ENCODE data around the gene TOR1AIP2.
"Not testable (repeated sequence)": the region's sequence is repeated elsewhere in the genome, so short reads cannot be mapped to it uniquely, and the experiment has no call there.

TOR1AIP2 gene

GRCh38 chr1:179857009-179857408 lies 20.6 kb downstream of the TOR1AIP2 start:
- Histone ChIP-seq H3K27ac (ENCODE audit: low read length, poor library complexity, severe bottlenecking) (no peak overlapping the region), H3K4ac (ENCODE audit: low read depth in 1 of 2, low read length in 2 of 2) (no peak overlapping the region), H3K14ac (ENCODE audit: low read length in 2 of 2) (no peak overlapping the region), H3K27me3 (ENCODE audit: control insufficient read depth in 1 of 2, insufficient read depth in 1 of 2, low read length in 2 of 2) (no peaks in the 10 kb centered on the region), H3K9ac (ENCODE audit: low read length) (no peak overlapping the region), H2BK5ac (ENCODE audit: low read depth, low read length, poor library complexity, severe bottlenecking) (no peak overlapping the region), H4K8ac (ENCODE audit: low read length) (no peak overlapping the region), H2AK5ac (ENCODE audit: low read length, severe bottlenecking) (no peak overlapping the region), H3K18ac (ENCODE audit: low read depth in 1 of 2, low read length in 2 of 2) (no peak overlapping the region), H3K23ac (ENCODE audit: low read length in 2 of 2) (no peak overlapping the region), H2BK120ac (ENCODE audit: low read depth, low read length) (no peak overlapping the region), H3K4me2 (ENCODE audit: low read length, poor library complexity, severe bottlenecking) (no peak overlapping the region), H2BK15ac (ENCODE audit: low read depth, poor library complexity, severe bottlenecking) (no peak overlapping the region), H3K79me1 (replicated peaks; ENCODE audit: low read length, poor library complexity, severe bottlenecking) (peaks cover 22% of the 10 kb centered on the region), H3K36me3 (ENCODE audit: control insufficient read depth in 1 of 2, insufficient read depth in 2 of 2, low read depth in 1 of 2, low read length in 2 of 2) (peaks cover 13 to 91% of the 10 kb centered on the region in 2 experiments), H2AFZ (ENCODE audit: low read depth, low read length) (no peak overlapping the region), H4K91ac (ENCODE audit: low read length) (no peak overlapping the region), H3K9me3 (ENCODE audit: control insufficient read depth, low read length) (no peaks in the 10 kb centered on the region), H3K4me3 (ENCODE audit: insufficient read depth in 1 of 2, low read depth in 1 of 2, low read length in 2 of 2) (no peak overlapping the region), H3K4me1 (ENCODE audit: control insufficient read depth, insufficient read depth, low read depth, low read length) (no peaks in the 10 kb centered on the region), H2BK12ac (ENCODE audit: low read length in 2 of 2) (no peak overlapping the region)
- 100% methylated on average over 3 of the region's 4 CpGs for WGBS
- DNase-seq: no peak

GRCh38 chr1:179856296-179856695 lies 21.3 kb downstream of the TOR1AIP2 start:
- Histone ChIP-seq H4K8ac (ENCODE audit: low read length) (no peak overlapping the region), H3K36me3 (ENCODE audit: control insufficient read depth in 1 of 2, insufficient read depth in 2 of 2, low read depth in 1 of 2, low read length in 2 of 2) (peaks cover 13 to 91% of the 10 kb centered on the region in 2 experiments), H3K9me3 (ENCODE audit: control insufficient read depth, low read length) (no peaks in the 10 kb centered on the region), H2BK15ac (ENCODE audit: low read depth, poor library complexity, severe bottlenecking) (no peak overlapping the region), H3K79me1 (replicated peaks; ENCODE audit: low read length, poor library complexity, severe bottlenecking) (peaks cover 20% of the 10 kb centered on the region), H4K91ac (ENCODE audit: low read length) (no peak overlapping the region), H3K14ac (ENCODE audit: low read length in 2 of 2) (no peak overlapping the region), H3K4me3 (ENCODE audit: insufficient read depth in 1 of 2, low read depth in 1 of 2, low read length in 2 of 2) (no peak overlapping the region), H3K4me1 (ENCODE audit: control insufficient read depth, insufficient read depth, low read depth, low read length) (no peaks in the 10 kb centered on the region), H3K9ac (ENCODE audit: low read length) (no peak overlapping the region), H2BK120ac (ENCODE audit: low read depth, low read length) (no peak overlapping the region), H3K4me2 (ENCODE audit: low read length, poor library complexity, severe bottlenecking) (no peak overlapping the region), H2AFZ (ENCODE audit: low read depth, low read length) (no peak overlapping the region), H2BK12ac (ENCODE audit: low read length in 2 of 2) (no peak overlapping the region), H3K27me3 (ENCODE audit: control insufficient read depth in 1 of 2, insufficient read depth in 1 of 2, low read length in 2 of 2) (no peaks in the 10 kb centered on the region), H3K4ac (ENCODE audit: low read depth in 1 of 2, low read length in 2 of 2) (no peak overlapping the region), H2BK5ac (ENCODE audit: low read depth, low read length, poor library complexity, severe bottlenecking) (no peak overlapping the region), H2AK5ac (ENCODE audit: low read length, severe bottlenecking) (no peak overlapping the region), H3K18ac (ENCODE audit: low read depth in 1 of 2, low read length in 2 of 2) (no peak overlapping the region), H3K27ac (ENCODE audit: low read length, poor library complexity, severe bottlenecking) (no peak overlapping the region), H3K23ac (ENCODE audit: low read length in 2 of 2) (no peak overlapping the region)
- DNase-seq: no peak
- 98% methylated on average over 2 of the region's 2 CpGs for WGBS

GRCh38 chr1:179855831-179856230 lies 21.8 kb downstream of the TOR1AIP2 start:
- not testable (repeated sequence) for H3K14ac ChIP-seq (ENCODE audit: low read length in 2 of 2); H3K18ac ChIP-seq (ENCODE audit: low read depth in 1 of 2, low read length in 2 of 2); H3K4me1 ChIP-seq (ENCODE audit: control insufficient read depth, insufficient read depth, low read depth, low read length); H3K9me3 ChIP-seq (ENCODE audit: control insufficient read depth, low read length); H3K4me3 ChIP-seq (ENCODE audit: insufficient read depth in 1 of 2, low read depth in 1 of 2, low read length in 2 of 2); H3K9ac ChIP-seq (ENCODE audit: low read length); H2AK5ac ChIP-seq (ENCODE audit: low read length, severe bottlenecking); H2BK5ac ChIP-seq (ENCODE audit: low read depth, low read length, poor library complexity, severe bottlenecking); H2BK120ac ChIP-seq (ENCODE audit: low read depth, low read length); H3K4ac ChIP-seq (ENCODE audit: low read depth in 1 of 2, low read length in 2 of 2); DNase-seq; H3K27me3 ChIP-seq (ENCODE audit: control insufficient read depth in 1 of 2, insufficient read depth in 1 of 2, low read length in 2 of 2); H2BK12ac ChIP-seq (ENCODE audit: low read length in 2 of 2); H3K4me2 ChIP-seq (ENCODE audit: low read length, poor library complexity, severe bottlenecking); H2AFZ ChIP-seq (ENCODE audit: low read depth, low read length); H3K27ac ChIP-seq (ENCODE audit: low read length, poor library complexity, severe bottlenecking); H2BK15ac ChIP-seq (ENCODE audit: low read depth, poor library complexity, severe bottlenecking); H4K8ac ChIP-seq (ENCODE audit: low read length); H3K23ac ChIP-seq (ENCODE audit: low read length in 2 of 2); H4K91ac ChIP-seq (ENCODE audit: low read length)
- 100% methylated on average over 2 of the region's 4 CpGs for WGBS
- H3K36me3 ChIP-seq (ENCODE audit: control insufficient read depth in 1 of 2, insufficient read depth in 2 of 2, low read depth in 1 of 2, low read length in 2 of 2): peaks cover 14 to 91% of the 10 kb centered on the region in 2 experiments
- H3K79me1 ChIP-seq (replicated peaks; ENCODE audit: low read length, poor library complexity, severe bottlenecking): peaks cover 19% of the 10 kb centered on the region

- Histone ChIP-seq H2BK15ac (ENCODE audit: low read depth, poor library complexity, severe bottlenecking) (no peak overlapping the region), H3K27me3 (ENCODE audit: control insufficient read depth in 1 of 2, insufficient read depth in 1 of 2, low read length in 2 of 2) (no peaks in the 10 kb centered on the region), H4K91ac (ENCODE audit: low read length) (no peak overlapping the region), H3K4me1 (ENCODE audit: control insufficient read depth, insufficient read depth, low read depth, low read length) (no peaks in the 10 kb centered on the region), H2AK5ac (ENCODE audit: low read length, severe bottlenecking) (no peak overlapping the region), H3K18ac (ENCODE audit: low read depth in 1 of 2, low read length in 2 of 2) (no peak overlapping the region), H3K14ac (ENCODE audit: low read length in 2 of 2) (no peak overlapping the region), H3K79me1 (replicated peaks; ENCODE audit: low read length, poor library complexity, severe bottlenecking) (peaks cover 19% of the 10 kb centered on the region), H2BK5ac (ENCODE audit: low read depth, low read length, poor library complexity, severe bottlenecking) (no peak overlapping the region), H4K8ac (ENCODE audit: low read length) (no peak overlapping the region), H3K9me3 (ENCODE audit: control insufficient read depth, low read length) (no peaks in the 10 kb centered on the region), H2BK12ac (ENCODE audit: low read length in 2 of 2) (no peak overlapping the region), H3K4me2 (ENCODE audit: low read length, poor library complexity, severe bottlenecking) (no peak overlapping the region), H3K9ac (ENCODE audit: low read length) (no peak overlapping the region), H3K23ac (ENCODE audit: low read length in 2 of 2) (no peak overlapping the region), H3K27ac (ENCODE audit: low read length, poor library complexity, severe bottlenecking) (no peak overlapping the region), H2BK120ac (ENCODE audit: low read depth, low read length) (no peak overlapping the region), H3K36me3 (ENCODE audit: control insufficient read depth in 1 of 2, insufficient read depth in 2 of 2, low read depth in 1 of 2, low read length in 2 of 2) (peaks cover 19 to 92% of the 10 kb centered on the region in 2 experiments), H3K4me3 (ENCODE audit: insufficient read depth in 1 of 2, low read depth in 1 of 2, low read length in 2 of 2) (no peak overlapping the region), H2AFZ (ENCODE audit: low read depth, low read length) (no peak overlapping the region), H3K4ac (ENCODE audit: low read depth in 1 of 2, low read length in 2 of 2) (no peak overlapping the region)
- DNase-seq: no peak
- whole genome bisulfite sequencing: no CpG with 5 or more reads among the region's 1 CpG
These were observed 24.5 kb downstream of the TOR1AIP2 start for GRCh38 chr1:179853102-179853501.

Measured in mesenchymal stem cell (in vitro differentiated cells and primary cell).